Small intestine (tissue), 4 donors: ENCODE results near the gene ELMOD1. TPM values are rescaled to one million over a fixed set of nuclear protein-coding genes. Genes with fewer than 3 reads are reported as not detected.

Experiments used
- polyA plus RNA-seq, 4 donors: library from polyadenylated mRNA; stranded (reverse) in 3 of 4; unstranded in 1 of 4; fragments of 200-250 nt in 3 of 4; fragments of 120-200 nt in 1 of 4; gene quantifications; one replicate each; pipeline versions ENCODE4 v1.2.1 to v1.2.3, GENCODE V29; 2013
- donor health status: healthy with polysubstance abuse.
- donor health status: Bipolar disorder and iron deficiency.
- donor health status: healthy.

The ELMOD1 gene
- polyA plus RNA-seq, 4 donors, result 0.18 to 0.58 TPM; not detected in 2

Other genes starting within 250 kb of the ELMOD1 start
- 10 to 100 TPM in 3 of 4 donors, 1 to 10 TPM in 1; 5.2 to 27.0 (median 13.3) TPM for gene CWF19L2, start 133.3 kb upstream of the ELMOD1 start, polyA plus RNA-seq
- gene ALKBH8, start 25.4 kb upstream of the ELMOD1 start, polyA plus RNA-seq, result 10 to 100 TPM in 1 of 4 donors, 1 to 10 TPM in 3; 1.8 to 10.1 (median 3.0) TPM
- gene SLN, start 120.9 kb downstream of the ELMOD1 start, polyA plus RNA-seq, result 1 to 10 TPM in 1 of 4 donors, under 1 TPM in 1, not detected in 2; 0.15 to 6.2 TPM